ENCODE measurements around the gene EPHB1.

Gene EPHB1

GRCh38 chr3:134908271-134908670 is 113.2 kb downstream of the EPHB1 start:
- no peak for DNase-seq (ENCODE audit: low read depth in 2 of 2)

- no peak for DNase-seq (ENCODE audit: low read depth in 2 of 2)
Observed at GRCh38 chr3:134910026-134910425, 115.0 kb downstream of the EPHB1 start.

- DNase-seq (ENCODE audit: low read depth in 2 of 2) = no peak
Observed at GRCh38 chr3:134911586-134912548, 116.8 kb downstream of the EPHB1 start.

- DNase-seq (ENCODE audit: low read depth in 2 of 2) = no peak
Observed at GRCh38 chr3:134916276-134916961, 121.4 kb downstream of the EPHB1 start.

GRCh38 chr3:134917631-134918030 is 122.6 kb downstream of the EPHB1 start:
- DNase-seq (ENCODE audit: low read depth in 2 of 2) = no peak

- no peak for DNase-seq (ENCODE audit: low read depth in 2 of 2)
Observed at GRCh38 chr3:134918441-134918840, 123.4 kb downstream of the EPHB1 start.

- no peak for DNase-seq (ENCODE audit: low read depth in 2 of 2)
Observed at GRCh38 chr3:134922101-134922500, 127.0 kb downstream of the EPHB1 start.

GRCh38 chr3:134922866-134923265 is 127.8 kb downstream of the EPHB1 start:
- DNase-seq (ENCODE audit: low read depth in 2 of 2) = no peak

- no peak for DNase-seq (ENCODE audit: low read depth in 2 of 2)
Observed at GRCh38 chr3:134923286-134923685, 128.2 kb downstream of the EPHB1 start.

- DNase-seq (ENCODE audit: low read depth in 2 of 2) = no peak
Observed at GRCh38 chr3:134927599-134927998, 132.5 kb downstream of the EPHB1 start.

- no peak for DNase-seq (ENCODE audit: low read depth in 2 of 2)
Observed at GRCh38 chr3:134928392-134928791, 133.3 kb downstream of the EPHB1 start.

GRCh38 chr3:134928819-134929218 is 133.8 kb downstream of the EPHB1 start:
- no peak for DNase-seq (ENCODE audit: low read depth in 2 of 2)

GRCh38 chr3:134929976-134930375 is 134.9 kb downstream of the EPHB1 start:
- DNase-seq (ENCODE audit: low read depth in 2 of 2) = no peak

- DNase-seq (ENCODE audit: low read depth in 2 of 2) = no peak
Observed at GRCh38 chr3:134931045-134931785, 136.2 kb downstream of the EPHB1 start.

- no peak for DNase-seq (ENCODE audit: low read depth in 2 of 2)
Observed at GRCh38 chr3:134932035-134932434, 137.0 kb downstream of the EPHB1 start.

GRCh38 chr3:134933997-134934396 is 138.9 kb downstream of the EPHB1 start:
- DNase-seq (ENCODE audit: low read depth in 2 of 2) = no peak

- no peak for DNase-seq (ENCODE audit: low read depth in 2 of 2)
Observed at GRCh38 chr3:134934933-134935332, 139.9 kb downstream of the EPHB1 start.

- no peak for DNase-seq (ENCODE audit: low read depth in 2 of 2)
Observed at GRCh38 chr3:134937256-134938028, 142.4 kb downstream of the EPHB1 start.

GRCh38 chr3:134938029-134938525 is 143.0 kb downstream of the EPHB1 start:
- DNase-seq (ENCODE audit: low read depth in 2 of 2) = no peak

GRCh38 chr3:134939978-134940377 is 144.9 kb downstream of the EPHB1 start:
- DNase-seq (ENCODE audit: low read depth in 2 of 2) = no peak

GRCh38 chr3:134941820-134942219 is 146.8 kb downstream of the EPHB1 start:
- DNase-seq (ENCODE audit: low read depth in 2 of 2) = no peak
